ENCODE data around the gene C16orf46.
"Not testable (repeated sequence)": the region's sequence is repeated elsewhere in the genome, so short reads cannot be mapped to it uniquely, and the experiment has no call there.

The C16orf46 gene, protein sequence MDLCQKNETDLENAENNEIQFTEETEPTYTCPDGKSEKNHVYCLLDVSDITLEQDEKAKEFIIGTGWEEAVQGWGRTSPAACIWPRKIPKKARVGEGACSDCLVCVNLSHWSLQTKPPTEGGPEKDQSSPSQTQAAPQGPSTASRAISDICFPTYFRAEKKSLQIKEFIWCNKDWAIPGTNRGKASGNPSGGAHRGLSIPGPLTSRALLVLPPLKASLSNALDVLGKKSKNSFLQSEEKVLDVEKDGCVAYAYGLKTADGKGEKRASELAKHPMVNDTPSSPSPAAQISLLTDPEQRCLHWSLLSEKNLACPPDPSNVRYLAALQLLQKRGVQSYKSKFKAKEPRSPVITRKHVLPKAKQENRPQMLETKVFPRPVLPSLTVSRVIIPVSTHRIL

GRCh38 chr16:81077076-81077940 is at the start of gene C16orf46:
C16orf46 (minus strand) TSS chr16:81077238; CDS start chr16:81063955, 13,283 bp downstream.
- FAIRE-seq: no peak

DNA sequence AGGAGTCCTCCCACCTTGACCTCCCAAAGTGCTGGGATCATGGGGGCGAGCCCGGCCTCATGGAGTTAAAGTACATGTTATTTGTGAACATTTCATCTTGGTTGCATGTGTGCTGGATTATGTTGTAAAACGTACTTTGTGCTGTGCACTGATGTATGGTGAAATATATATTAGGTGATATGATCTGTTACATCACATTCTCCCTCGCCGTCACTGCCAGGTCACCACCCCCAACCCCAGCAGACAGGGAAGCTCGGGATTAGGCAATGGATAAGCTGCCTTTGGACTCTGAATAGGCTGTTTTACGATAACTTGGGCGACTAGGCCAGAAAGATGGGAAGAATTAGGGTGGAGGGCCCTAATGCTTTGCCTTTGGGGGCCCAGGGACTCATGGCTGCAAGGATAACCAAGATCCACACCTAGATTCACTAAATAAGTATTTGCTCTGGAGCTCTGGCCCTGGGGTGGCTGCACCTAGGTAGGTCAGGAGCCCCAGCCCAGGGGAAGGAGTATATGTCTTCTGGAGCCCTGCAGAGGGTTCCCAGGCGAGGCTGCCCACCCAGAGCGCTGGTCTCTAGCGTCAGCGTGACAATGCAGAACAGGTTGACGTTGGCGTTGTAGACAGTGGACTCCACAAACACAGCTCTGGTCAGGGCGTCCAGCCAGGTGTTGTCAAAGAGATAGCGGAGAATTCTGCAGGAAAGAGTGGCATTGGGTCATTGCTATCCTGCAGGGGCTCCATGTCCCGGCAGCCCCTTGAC is 46.2 kb upstream of the C16orf46 start:
- no peak for FAIRE-seq

DNA sequence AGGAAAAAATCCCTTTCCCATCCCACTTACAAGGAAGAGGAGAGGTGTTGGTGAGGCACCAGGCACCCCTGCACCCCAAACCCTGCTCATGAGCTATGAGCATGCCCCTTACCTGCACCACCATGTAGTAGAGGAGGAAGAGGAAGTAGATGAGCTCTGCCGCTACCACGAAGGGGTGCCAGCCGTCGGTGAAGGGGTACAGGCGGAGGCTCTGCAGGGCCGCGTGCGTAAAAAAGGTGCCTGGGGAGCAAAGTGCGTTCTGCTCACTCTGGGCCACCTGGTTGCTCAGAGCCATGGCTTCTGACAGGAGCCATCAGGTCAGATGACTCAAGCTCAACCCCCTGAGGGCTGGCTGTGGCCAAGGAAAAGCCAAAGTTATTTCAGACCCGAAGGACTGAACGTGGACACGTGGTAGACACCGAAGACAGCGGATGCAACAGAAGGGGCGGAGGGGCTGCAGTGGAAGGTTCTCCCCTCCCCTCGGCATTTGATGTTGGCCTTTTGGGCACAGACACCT is 44.5 kb upstream of the C16orf46 start:
- FAIRE-seq: no peak

- no peak for FAIRE-seq
Measured at GRCh38 chr16:81117436-81117835, 40.4 kb upstream of the C16orf46 start.

- no peak for FAIRE-seq
Measured at GRCh38 chr16:81116285-81116684, 39.2 kb upstream of the C16orf46 start.

DNA sequence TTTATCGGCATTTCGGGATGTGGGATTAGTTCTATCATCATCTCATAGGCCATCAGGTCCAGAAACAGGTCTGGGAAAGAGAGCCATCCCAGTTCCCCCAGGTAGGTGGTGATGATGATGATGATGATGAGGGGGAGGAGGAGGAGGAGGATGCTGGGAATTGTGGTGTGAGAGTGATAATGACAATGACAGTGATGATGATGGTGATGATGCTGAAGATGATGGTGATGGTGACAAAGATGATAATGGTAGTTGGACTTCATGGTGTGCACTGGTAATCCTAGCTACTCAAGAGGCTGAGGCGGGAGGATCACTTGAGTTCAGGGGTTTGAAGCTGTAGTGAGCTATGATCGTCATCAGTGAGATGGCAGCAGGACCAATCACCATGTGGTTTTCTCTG is 35.4 kb upstream of the C16orf46 start:
- FAIRE-seq: no peak

GRCh38 chr16:81109274-81109673 is 32.2 kb upstream of the C16orf46 start:
- not testable (repeated sequence) for FAIRE-seq

DNA sequence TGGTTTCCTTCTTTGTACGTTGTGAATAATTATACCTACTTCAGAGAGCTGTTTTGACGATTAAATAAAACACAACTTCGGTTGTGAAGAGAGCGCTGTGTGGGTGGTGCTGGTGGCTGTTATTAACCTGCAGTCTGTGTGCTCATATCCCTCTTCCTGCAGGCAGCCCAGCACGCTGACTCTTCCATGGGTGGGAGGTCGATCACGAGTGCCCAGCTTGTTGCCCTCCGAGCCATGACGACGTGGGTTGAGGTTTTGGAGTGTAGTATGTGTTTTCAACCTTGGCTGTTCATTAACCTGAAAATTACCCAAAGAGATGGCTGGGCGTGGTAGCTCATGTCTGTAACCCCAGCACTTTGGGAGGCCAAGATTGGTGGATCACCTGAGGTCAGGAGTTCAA is 30.5 kb upstream of the C16orf46 start:
- no peak for FAIRE-seq

GRCh38 chr16:81106826-81107503 is 29.9 kb upstream of the C16orf46 start:
- no peak for FAIRE-seq

DNA sequence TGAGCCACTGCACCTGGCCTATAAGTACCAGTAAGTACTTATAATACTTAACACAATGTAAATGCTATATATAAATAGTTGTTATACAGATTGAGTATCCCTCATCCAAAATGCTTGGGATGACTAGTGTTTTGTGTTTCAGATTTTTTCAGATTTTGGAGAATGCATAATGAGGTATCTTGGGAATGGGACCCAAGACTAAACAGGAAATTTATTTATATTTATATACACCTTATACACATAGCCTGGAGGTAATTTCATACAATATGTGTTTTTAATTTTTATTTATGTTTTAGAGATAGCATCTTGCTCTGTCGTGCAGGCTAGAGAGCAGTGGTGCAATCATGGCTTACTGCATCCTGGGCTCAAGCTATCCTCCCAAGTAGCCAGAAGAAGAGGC is 28.9 kb upstream of the C16orf46 start:
- no peak for FAIRE-seq

GRCh38 chr16:81101702-81102101 is 24.7 kb upstream of the C16orf46 start:
- FAIRE-seq: no peak

DNA sequence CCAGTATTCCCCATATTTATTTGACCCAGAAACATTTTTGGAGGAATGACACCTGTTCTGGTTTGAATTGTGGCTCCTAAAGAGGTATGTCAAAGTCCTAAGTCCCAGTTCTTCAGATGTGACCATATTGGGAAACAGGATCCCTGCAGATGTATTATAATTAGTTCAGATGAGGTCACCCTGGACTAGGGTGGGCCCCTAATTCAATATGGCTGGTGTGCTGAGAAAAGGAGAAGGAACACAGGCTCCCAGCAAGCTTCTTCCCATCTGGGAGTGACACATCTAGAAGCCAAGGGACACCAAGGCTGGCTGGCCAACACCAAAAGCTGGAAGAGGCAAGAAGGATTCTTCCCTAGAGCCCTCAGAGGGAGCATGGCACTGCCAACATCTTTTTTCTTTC is 22.9 kb upstream of the C16orf46 start:
- FAIRE-seq: no peak

DNA sequence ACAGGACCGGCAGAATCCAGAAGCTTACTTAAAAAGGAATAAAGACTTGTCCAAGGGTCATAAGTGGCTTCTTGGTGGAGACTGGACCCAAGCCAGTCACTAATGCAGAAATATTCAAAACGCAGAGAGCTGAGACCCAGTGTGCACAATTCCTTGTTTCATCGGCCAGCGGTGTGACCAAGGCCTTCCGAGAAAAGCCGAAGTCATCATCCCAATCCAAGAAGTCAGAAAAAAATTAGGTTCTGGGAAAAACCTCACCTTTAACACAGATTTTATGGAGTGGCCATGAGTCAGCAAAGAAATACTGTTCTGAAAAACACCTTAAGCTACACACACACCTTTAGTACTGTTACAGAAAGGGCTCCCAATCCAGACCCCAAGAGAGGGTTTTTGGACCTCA is 20.2 kb upstream of the C16orf46 start:
- FAIRE-seq: no peak

GRCh38 chr16:81096715-81097208 is 19.7 kb upstream of the C16orf46 start:
- no peak for FAIRE-seq

DNA sequence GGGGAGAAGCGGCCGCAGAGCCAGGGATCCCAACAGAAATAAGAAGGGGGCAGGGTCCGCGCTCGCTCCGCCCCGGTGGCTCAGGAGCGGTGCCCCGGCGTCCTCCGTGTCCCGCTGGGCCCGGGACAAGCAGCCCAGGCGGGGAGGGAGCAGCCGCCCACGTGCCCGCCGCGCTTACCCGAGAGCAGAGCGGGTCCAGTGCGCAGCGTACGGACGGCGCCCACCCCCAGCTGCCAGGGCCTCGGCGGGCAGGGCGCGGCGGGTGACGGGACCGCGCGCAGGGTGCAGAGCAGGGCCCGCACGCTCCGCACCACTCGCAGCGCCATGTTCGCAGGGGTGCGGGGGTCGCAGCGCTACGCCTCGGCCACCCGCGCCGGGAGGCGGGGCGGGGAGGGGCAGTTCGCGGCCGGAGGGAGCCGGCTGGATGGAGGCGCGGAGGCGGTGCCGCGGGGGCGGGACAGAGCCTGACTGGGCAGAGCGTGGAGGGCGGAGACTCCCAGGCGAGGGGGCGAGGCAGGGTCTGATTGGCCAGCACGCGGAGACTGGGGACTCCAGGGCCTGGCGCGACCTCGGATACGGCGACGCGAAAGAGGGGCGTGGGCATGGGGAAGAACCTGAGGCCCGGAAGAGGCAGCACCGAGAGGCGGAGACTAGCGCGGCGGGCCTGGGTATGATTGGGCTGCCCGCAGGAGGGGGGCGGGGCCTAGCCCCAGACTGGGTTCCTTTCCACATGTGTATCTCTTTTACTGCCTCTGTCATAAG is 19.1 kb upstream of the C16orf46 start, which contains the start of gene GCSH:
GCSH (minus strand) TSS at position 443 of the 762 bp plus-strand sequence; CDS start at position 326, 117 bp downstream.
- peak; percentile 97 for FAIRE-seq

GRCh38 chr16:81095653-81095952 is 18.6 kb upstream of the C16orf46 start:
- no peak for FAIRE-seq

DNA sequence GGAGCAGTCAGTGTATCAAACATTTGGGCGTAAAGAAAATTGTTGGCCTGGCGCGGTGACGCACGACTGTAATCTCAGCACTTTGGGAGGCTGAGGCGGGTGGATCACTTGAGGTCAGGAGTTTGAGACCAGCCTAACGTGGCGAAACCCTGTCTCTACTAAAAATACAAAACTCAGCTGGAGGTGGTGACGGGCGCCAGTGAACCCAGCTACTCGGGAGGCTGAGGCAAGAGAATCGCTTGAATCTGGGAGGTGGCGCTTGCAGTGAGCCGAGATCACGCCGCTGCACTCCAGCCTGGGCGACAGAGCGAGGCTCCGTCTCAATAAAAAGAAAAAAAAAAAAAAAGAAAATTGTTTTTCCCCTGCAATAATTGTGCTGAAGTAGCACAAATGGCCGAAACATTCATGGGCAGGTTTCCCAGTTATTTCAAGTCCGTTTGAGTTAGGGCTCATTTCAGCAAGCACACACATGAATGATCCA is 17.8 kb upstream of the C16orf46 start:
- FAIRE-seq: no peak

GRCh38 chr16:81088836-81089235 is 11.8 kb upstream of the C16orf46 start:
- no peak for FAIRE-seq

DNA sequence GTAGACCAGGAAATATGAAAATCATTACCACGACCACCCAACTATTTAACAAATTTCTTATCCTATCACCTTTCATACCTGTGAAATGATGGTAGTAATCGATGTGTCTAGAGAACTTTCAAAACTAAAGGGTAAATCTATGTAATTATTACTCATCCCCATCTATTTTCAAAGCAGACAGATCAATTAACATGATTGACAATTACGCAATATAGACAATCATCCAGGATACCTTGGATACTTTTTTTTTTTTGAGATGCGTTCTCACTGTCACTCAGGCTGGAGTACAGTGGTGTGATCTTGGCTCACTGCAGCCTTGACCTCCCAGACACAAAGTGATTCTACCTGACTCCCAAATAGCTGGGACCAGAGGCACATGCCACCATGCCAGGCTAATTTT is 4.0 kb upstream of the C16orf46 start:
- FAIRE-seq: no peak

DNA sequence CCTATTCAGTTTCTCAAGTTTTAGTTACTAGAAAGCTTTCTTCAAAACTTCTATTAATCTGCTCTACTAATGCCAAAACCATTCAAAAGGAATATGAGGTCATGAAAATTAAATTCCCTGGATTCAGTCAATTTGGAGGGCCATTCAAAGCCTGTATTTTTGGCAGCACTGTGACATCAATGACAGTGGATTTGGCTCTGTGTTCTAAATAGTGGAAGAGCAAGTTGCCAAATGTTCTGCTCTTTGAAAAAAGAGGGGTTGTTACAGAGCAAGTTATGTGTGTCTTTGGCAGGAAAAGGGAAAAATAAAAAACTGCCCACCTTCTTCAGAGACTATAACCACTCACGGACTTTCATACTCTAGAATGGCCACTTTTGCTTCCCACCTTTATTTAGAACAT is 3.2 kb upstream of the C16orf46 start:
- no peak for FAIRE-seq

- FAIRE-seq: peak; percentile 11
Measured at GRCh38 chr16:81076566-81077075, 417 bp downstream of the C16orf46 start.
